Measurements from ENCODE around the gene MCM9.
A peak's percentile ranks its signal among the peaks of the same experiment; 100 is the strongest.

The MCM9 gene

GRCh38 chr6:118830691-118831090 is 104.3 kb downstream of the MCM9 start:
- Histone ChIP-seq H3K27me3 (ENCODE audit: insufficient read depth, low read length) (no peaks in the 10 kb centered on the region), H3K27ac (ENCODE audit: low read depth, low read length) (no peak overlapping the region), H3K36me3 (ENCODE audit: insufficient read depth, low read length) (peaks cover 6% of the 10 kb centered on the region), H2AFZ (ENCODE audit: low read length, unreplicated experiment) (no peak overlapping the region), H3K4me1 (ENCODE audit: control insufficient read depth, insufficient read depth, low read length, unreplicated experiment) (no peaks in the 10 kb centered on the region), H3K4me3 (ENCODE audit: low read depth, low read length) (no peak overlapping the region), H3K79me2 (ENCODE audit: control insufficient read depth, insufficient read depth, low read length, unreplicated experiment) (no peaks in the 10 kb centered on the region)

- H3K79me2 ChIP-seq (ENCODE audit: control insufficient read depth, insufficient read depth, low read length, unreplicated experiment): no peaks in the 10 kb centered on the region
- H3K36me3 ChIP-seq (ENCODE audit: insufficient read depth, low read length): peaks cover 9% of the 10 kb centered on the region
- no peak overlapping the region for H2AFZ ChIP-seq (ENCODE audit: low read length, unreplicated experiment)
- H3K27me3 ChIP-seq (ENCODE audit: insufficient read depth, low read length): no peaks in the 10 kb centered on the region
- H3K4me3 ChIP-seq (ENCODE audit: low read depth, low read length): no peak overlapping the region
- H3K27ac ChIP-seq (ENCODE audit: low read depth, low read length): no peak overlapping the region
- no peaks in the 10 kb centered on the region for H3K4me1 ChIP-seq (ENCODE audit: control insufficient read depth, insufficient read depth, low read length, unreplicated experiment)
Observed at GRCh38 chr6:118829817-118830478, 105.0 kb downstream of the MCM9 start.

GRCh38 chr6:118826096-118826495 is 108.9 kb downstream of the MCM9 start:
- Histone ChIP-seq H2AFZ (ENCODE audit: low read length, unreplicated experiment) (no peak overlapping the region), H3K4me1 (ENCODE audit: control insufficient read depth, insufficient read depth, low read length, unreplicated experiment) (no peaks in the 10 kb centered on the region), H3K27ac (ENCODE audit: low read depth, low read length) (no peak overlapping the region), H3K36me3 (ENCODE audit: insufficient read depth, low read length) (peaks cover 9% of the 10 kb centered on the region), H3K79me2 (ENCODE audit: control insufficient read depth, insufficient read depth, low read length, unreplicated experiment) (no peaks in the 10 kb centered on the region), H3K27me3 (ENCODE audit: insufficient read depth, low read length) (no peaks in the 10 kb centered on the region), H3K4me3 (ENCODE audit: low read depth, low read length) (no peak overlapping the region)

GRCh38 chr6:118825661-118826060 is 109.3 kb downstream of the MCM9 start:
- no peaks in the 10 kb centered on the region for H3K79me2 ChIP-seq (ENCODE audit: control insufficient read depth, insufficient read depth, low read length, unreplicated experiment)
- H3K36me3 ChIP-seq (ENCODE audit: insufficient read depth, low read length): peaks cover 9% of the 10 kb centered on the region
- H3K4me1 ChIP-seq (ENCODE audit: control insufficient read depth, insufficient read depth, low read length, unreplicated experiment): no peaks in the 10 kb centered on the region
- no peaks in the 10 kb centered on the region for H3K27me3 ChIP-seq (ENCODE audit: insufficient read depth, low read length)
- H3K4me3 ChIP-seq (ENCODE audit: low read depth, low read length): no peak overlapping the region
- no peak overlapping the region for H2AFZ ChIP-seq (ENCODE audit: low read length, unreplicated experiment)
- H3K27ac ChIP-seq (ENCODE audit: low read depth, low read length): no peak overlapping the region

GRCh38 chr6:118815495-118815894 is 119.5 kb downstream of the MCM9 start:
- Histone ChIP-seq H2AFZ (ENCODE audit: low read length, unreplicated experiment) (no peak overlapping the region), H3K4me3 (ENCODE audit: low read depth, low read length) (no peak overlapping the region), H3K27me3 (ENCODE audit: insufficient read depth, low read length) (no peaks in the 10 kb centered on the region), H3K4me1 (ENCODE audit: control insufficient read depth, insufficient read depth, low read length, unreplicated experiment) (peaks cover 18% of the 10 kb centered on the region), H3K36me3 (ENCODE audit: insufficient read depth, low read length) (no peaks in the 10 kb centered on the region), H3K27ac (ENCODE audit: low read depth, low read length) (no peak overlapping the region), H3K79me2 (ENCODE audit: control insufficient read depth, insufficient read depth, low read length, unreplicated experiment) (no peaks in the 10 kb centered on the region)

GRCh38 chr6:118813775-118814174 is 121.2 kb downstream of the MCM9 start:
- peaks cover 18% of the 10 kb centered on the region for H3K4me1 ChIP-seq (ENCODE audit: control insufficient read depth, insufficient read depth, low read length, unreplicated experiment)

GRCh38 chr6:118812970-118813369 is 122.0 kb downstream of the MCM9 start:
- H3K79me2 ChIP-seq (ENCODE audit: control insufficient read depth, insufficient read depth, low read length, unreplicated experiment): no peaks in the 10 kb centered on the region
- H3K27ac ChIP-seq (ENCODE audit: low read depth, low read length): no peak overlapping the region
- H3K4me3 ChIP-seq (ENCODE audit: low read depth, low read length): no peak overlapping the region
- peaks cover 18% of the 10 kb centered on the region for H3K4me1 ChIP-seq (ENCODE audit: control insufficient read depth, insufficient read depth, low read length, unreplicated experiment)
- no peak overlapping the region for H2AFZ ChIP-seq (ENCODE audit: low read length, unreplicated experiment)
- H3K36me3 ChIP-seq (ENCODE audit: insufficient read depth, low read length): no peaks in the 10 kb centered on the region
- H3K27me3 ChIP-seq (ENCODE audit: insufficient read depth, low read length): no peaks in the 10 kb centered on the region

More at GRCh38 chr6:118813775-118814174, 121.2 kb downstream of the MCM9 start:
- Histone ChIP-seq H3K27ac (ENCODE audit: low read depth, low read length) (peak overlapping the region; percentile 46), H3K79me2 (ENCODE audit: control insufficient read depth, insufficient read depth, low read length, unreplicated experiment) (no peaks in the 10 kb centered on the region), H3K4me3 (ENCODE audit: low read depth, low read length) (no peak overlapping the region), H3K36me3 (ENCODE audit: insufficient read depth, low read length) (no peaks in the 10 kb centered on the region), H3K27me3 (ENCODE audit: insufficient read depth, low read length) (no peaks in the 10 kb centered on the region), H2AFZ (ENCODE audit: low read length, unreplicated experiment) (no peak overlapping the region)

- no peak overlapping the region for H3K4me3 ChIP-seq (ENCODE audit: low read depth, low read length)
- no peaks in the 10 kb centered on the region for H3K27me3 ChIP-seq (ENCODE audit: insufficient read depth, low read length)
- no peak overlapping the region for H2AFZ ChIP-seq (ENCODE audit: low read length, unreplicated experiment)
- no peak overlapping the region for H3K27ac ChIP-seq (ENCODE audit: low read depth, low read length)
- H3K36me3 ChIP-seq (ENCODE audit: insufficient read depth, low read length): no peaks in the 10 kb centered on the region
- H3K4me1 ChIP-seq (ENCODE audit: control insufficient read depth, insufficient read depth, low read length, unreplicated experiment): peaks cover 18% of the 10 kb centered on the region
- H3K79me2 ChIP-seq (ENCODE audit: control insufficient read depth, insufficient read depth, low read length, unreplicated experiment): no peaks in the 10 kb centered on the region
Observed at GRCh38 chr6:118810420-118811027, 124.4 kb downstream of the MCM9 start.

GRCh38 chr6:118808793-118809638 is 125.9 kb downstream of the MCM9 start:
- Histone ChIP-seq H3K36me3 (ENCODE audit: insufficient read depth, low read length) (no peaks in the 10 kb centered on the region), H3K4me1 (ENCODE audit: control insufficient read depth, insufficient read depth, low read length, unreplicated experiment) (peaks cover 13% of the 10 kb centered on the region), H3K27me3 (ENCODE audit: insufficient read depth, low read length) (no peaks in the 10 kb centered on the region), H2AFZ (ENCODE audit: low read length, unreplicated experiment) (no peak overlapping the region), H3K79me2 (ENCODE audit: control insufficient read depth, insufficient read depth, low read length, unreplicated experiment) (no peaks in the 10 kb centered on the region), H3K27ac (ENCODE audit: low read depth, low read length) (no peak overlapping the region), H3K4me3 (ENCODE audit: low read depth, low read length) (no peak overlapping the region)

GRCh38 chr6:118804091-118804490 is 130.9 kb downstream of the MCM9 start:
- Histone ChIP-seq H3K4me1 (ENCODE audit: control insufficient read depth, insufficient read depth, low read length, unreplicated experiment) (no peaks in the 10 kb centered on the region), H3K27ac (ENCODE audit: low read depth, low read length) (no peak overlapping the region), H3K27me3 (ENCODE audit: insufficient read depth, low read length) (no peaks in the 10 kb centered on the region), H2AFZ (ENCODE audit: low read length, unreplicated experiment) (no peak overlapping the region), H3K36me3 (ENCODE audit: insufficient read depth, low read length) (no peaks in the 10 kb centered on the region), H3K79me2 (ENCODE audit: control insufficient read depth, insufficient read depth, low read length, unreplicated experiment) (no peaks in the 10 kb centered on the region), H3K4me3 (ENCODE audit: low read depth, low read length) (no peak overlapping the region)

All from ACC112 (cell line).